Fibroblast of villous mesenchyme (primary cell): ENCODE results near the gene CFAP65. TPM values are rescaled to one million over a fixed set of nuclear protein-coding genes. Genes with fewer than 3 reads are reported as not detected.

Source experiments
- DNase-seq: peaks from one replicate; pipeline ENCODE4 v3.0.0-alpha.2; 2010; ENCODE audit warnings: low read depth
- H3K4me3 ChIP-seq: 2 replicates; pipeline ENCODE4 v1.5.1; 2011; ENCODE audit warnings: low read depth, mild to moderate bottlenecking, low read length
- total RNA-seq: library from RNA; depleted of rRNA; stranded (reverse); fragments of >200 nt; gene quantifications from 2 replicates; pipeline ENCODE4 v1.2.3, GENCODE V29; 2012
- TF ChIP-seq, protein P1 (sequence below): IDR thresholded peaks from 2 replicates; pipeline ENCODE4 v1.5.1; 2012; ENCODE audit warnings: low read depth, mild to moderate bottlenecking, low read length; ENCODE audit not compliant: insufficient read depth

CFAP65 gene
- total RNA-seq, 1 donor, result not detected

DNA sequence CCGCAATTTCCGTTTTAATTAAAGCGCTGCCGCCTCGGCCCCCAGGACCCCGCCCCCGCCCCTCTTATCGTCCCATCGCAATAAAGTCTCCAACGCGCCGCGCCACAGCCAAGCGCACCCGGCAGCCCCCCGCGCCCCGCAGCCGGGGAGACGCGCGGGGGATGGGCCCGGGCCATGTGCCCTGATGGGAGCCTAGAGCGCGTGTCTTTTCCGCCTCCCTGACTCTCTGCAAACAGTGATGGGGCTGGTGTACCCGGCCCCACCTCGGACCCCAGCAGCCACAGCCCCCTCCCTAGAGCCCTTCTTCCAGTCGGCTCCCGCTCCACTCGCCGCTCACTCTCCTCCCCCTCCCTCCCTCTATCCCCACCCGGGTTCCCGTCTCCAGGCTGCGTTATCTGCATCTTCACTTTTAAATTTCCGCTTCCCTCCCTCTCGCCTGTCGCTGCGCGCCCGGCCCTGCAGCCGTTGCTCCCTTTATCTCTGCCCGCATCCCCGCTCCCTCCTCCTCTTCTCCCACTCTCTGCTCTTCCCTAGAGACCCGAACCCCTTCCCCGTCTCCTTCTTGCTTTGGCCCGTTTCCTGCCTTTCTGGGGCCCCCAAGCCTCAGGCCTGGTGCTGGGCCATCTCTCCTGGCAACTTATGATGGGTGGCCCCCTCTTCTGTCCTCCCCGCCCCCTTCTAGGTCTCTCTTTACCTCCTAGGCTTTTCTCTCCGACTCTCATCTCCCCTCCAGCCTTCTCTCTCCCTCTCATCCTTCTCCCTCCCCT lies 55.8 kb downstream of the CFAP65 start:
- DNase-seq, result no peak
- no peak overlapping the region for H3K4me3 ChIP-seq
- TF ChIP-seq, protein P1, sequence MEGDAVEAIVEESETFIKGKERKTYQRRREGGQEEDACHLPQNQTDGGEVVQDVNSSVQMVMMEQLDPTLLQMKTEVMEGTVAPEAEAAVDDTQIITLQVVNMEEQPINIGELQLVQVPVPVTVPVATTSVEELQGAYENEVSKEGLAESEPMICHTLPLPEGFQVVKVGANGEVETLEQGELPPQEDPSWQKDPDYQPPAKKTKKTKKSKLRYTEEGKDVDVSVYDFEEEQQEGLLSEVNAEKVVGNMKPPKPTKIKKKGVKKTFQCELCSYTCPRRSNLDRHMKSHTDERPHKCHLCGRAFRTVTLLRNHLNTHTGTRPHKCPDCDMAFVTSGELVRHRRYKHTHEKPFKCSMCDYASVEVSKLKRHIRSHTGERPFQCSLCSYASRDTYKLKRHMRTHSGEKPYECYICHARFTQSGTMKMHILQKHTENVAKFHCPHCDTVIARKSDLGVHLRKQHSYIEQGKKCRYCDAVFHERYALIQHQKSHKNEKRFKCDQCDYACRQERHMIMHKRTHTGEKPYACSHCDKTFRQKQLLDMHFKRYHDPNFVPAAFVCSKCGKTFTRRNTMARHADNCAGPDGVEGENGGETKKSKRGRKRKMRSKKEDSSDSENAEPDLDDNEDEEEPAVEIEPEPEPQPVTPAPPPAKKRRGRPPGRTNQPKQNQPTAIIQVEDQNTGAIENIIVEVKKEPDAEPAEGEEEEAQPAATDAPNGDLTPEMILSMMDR, result no peak

DNA sequence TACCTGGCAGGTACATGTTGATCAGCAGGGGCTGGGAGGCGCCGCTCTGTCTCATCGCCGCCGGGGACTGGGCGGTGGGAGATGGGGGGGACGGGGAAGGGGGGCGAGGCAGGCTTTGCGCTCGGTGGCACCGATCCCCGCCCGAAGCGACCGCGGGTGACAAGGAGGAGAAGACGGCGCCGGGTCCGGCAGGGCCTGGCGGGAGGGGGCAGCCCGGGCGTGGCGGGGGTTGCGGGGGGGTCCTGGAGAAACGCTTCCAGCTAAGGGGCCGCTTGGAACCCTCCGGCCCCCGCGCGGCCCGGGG lies 56.3 kb downstream of the CFAP65 start, which contains the start of gene FEV:
Gene FEV, minus strand, starts transcription at position 164 of the 304 bp plus-strand sequence. Its CDS starts 109 bp downstream, at position 55.
- H3K4me3 ChIP-seq, result no peak within 1 kb of the TSS
- no peak for DNase-seq
- TF ChIP-seq, protein P1, result no peak

DNA sequence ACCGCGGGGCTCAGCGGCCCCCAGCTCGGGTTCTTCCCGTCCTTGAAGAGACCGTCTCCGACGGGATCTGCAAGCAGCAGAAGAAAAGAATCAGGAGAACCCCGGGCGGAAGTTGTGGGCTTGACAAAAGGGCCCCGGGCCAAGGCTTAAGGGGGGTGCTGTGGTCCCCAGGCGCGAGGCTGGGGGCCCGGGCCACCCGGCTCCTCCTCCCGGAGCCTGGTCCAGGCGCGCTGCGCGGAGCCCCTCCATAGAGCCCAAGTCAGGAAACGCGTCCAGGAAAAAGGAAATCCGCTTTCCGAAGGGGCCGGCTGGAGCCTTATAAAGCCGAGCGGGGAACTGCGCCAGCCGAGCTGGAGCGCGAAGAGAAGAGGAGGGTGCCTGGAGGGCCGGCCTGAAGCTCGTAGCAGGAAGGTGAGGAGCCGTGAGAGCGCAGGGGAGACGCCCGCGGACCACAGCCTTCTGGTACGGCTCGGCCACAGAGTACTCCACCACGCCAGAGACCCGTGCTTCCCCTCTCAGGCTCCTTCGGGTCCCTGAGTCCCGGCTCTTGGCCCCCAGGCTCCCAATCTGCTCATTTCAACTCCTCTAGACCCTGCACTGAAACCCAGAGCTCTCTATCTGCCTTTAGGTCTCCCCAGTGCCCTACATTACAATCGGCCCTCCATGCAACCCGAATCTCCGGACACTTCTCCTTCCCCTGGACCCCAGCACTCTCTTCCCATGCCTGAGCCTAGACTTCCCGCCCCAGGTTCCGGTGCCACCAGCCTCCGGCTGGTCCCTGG lies 56.9 kb downstream of the CFAP65 start:
- no peak overlapping the region for H3K4me3 ChIP-seq
- DNase-seq, result no peak
- TF ChIP-seq, protein P1, result no peak

DNA sequence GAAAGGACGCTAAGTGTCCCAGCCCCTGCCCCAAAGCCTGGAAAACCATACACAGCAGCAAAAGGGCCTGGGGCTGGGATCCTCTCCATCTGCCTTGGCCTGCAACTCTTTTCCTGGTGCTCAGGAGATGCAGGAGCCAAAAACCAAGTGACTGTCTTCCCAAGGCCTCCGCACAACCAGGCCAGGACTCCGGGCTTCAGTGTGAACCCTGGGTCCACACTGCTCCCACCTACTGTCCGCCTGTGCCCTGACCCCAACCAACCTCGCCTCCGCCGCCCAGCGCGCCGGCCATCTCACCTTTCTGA lies 57.4 kb downstream of the CFAP65 start:
- DNase-seq, result no peak
- H3K4me3 ChIP-seq, result no peak overlapping the region
- TF ChIP-seq, protein P1, result no peak

DNA sequence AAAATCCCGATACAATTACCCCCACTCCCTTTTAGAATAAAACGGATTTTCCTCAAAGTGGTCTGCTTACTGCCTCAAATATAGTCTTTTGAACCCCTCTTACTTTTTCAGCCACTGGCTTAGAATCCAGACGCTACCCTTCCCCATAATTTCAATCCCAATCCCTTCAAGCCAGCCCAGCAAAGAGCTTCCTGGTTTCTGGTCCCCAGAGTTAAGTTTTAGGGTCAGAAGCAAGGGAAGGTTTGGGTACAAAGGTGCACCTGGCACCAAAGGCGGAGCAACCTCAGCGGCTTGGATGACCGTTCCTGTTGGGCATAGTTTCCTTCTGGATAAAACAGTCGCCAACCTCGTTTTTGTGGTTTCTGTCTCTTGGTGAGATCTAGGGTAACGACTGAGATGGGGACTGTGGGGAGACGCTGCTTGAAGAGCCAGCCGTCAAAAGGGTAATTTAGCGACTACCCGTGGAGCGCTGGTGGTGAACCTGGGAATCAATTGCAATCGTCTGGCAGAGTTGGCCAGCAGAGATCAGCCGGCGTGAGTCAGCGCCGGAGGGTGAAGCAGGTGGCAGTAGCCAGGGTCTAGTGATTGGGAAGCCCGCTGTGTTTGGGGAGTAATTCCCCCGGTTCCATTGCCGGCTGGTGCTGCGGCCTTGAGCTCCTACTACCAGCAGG lies 57.9 kb downstream of the CFAP65 start:
- TF ChIP-seq, protein P1, result no peak

DNA sequence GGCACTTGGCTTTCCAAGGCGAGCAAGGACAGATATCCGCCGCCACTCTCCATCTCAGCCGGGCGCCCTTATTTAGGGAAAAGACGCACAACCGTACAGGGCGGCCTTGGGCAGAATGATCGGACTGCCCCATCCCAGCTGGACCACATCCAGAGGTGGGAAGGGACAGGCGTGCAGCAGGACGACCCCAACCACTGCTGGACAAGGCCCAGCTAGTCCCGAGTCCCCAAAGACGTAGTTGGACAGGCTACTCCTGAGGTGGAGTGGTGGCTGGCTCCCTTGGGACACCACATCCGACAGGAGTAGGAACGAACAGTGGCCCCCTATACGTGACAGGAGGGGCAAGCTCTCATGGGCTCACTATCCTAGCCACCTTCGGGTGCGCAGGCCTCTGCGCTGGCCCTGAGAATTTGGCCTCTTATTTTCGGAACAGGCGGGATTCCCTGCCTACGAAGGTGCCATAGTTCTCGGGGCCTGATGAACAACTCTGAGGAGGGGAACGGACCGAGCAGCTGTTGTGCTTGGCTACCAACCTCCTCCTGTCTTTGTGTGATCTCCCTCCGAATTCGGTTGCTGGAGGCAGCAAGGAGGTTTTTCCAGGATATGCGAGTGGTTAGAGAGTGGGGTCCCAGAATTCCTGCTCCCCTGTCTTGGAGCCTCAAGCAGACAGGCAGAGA lies 58.6 kb downstream of the CFAP65 start:
- TF ChIP-seq, protein P1, result no peak
- DNase-seq, result no peak
- no peak overlapping the region for H3K4me3 ChIP-seq

More for the DNA sequence above, 57.9 kb downstream of the CFAP65 start:
- no peak for DNase-seq
- no peak overlapping the region for H3K4me3 ChIP-seq
